HG03469 (cell line): ENCODE data around the gene RER1.

Experiments used
- ATAC-seq: cut with Tn5 transposase; IDR thresholded peaks from one replicate; pipeline ENCODE4 v1.9.1; 2021; ENCODE audit warnings: mild to moderate bottlenecking, moderate library complexity, moderate number of reproducible peaks; ENCODE audit not compliant: unreplicated experiment

The RER1 gene

DNA sequence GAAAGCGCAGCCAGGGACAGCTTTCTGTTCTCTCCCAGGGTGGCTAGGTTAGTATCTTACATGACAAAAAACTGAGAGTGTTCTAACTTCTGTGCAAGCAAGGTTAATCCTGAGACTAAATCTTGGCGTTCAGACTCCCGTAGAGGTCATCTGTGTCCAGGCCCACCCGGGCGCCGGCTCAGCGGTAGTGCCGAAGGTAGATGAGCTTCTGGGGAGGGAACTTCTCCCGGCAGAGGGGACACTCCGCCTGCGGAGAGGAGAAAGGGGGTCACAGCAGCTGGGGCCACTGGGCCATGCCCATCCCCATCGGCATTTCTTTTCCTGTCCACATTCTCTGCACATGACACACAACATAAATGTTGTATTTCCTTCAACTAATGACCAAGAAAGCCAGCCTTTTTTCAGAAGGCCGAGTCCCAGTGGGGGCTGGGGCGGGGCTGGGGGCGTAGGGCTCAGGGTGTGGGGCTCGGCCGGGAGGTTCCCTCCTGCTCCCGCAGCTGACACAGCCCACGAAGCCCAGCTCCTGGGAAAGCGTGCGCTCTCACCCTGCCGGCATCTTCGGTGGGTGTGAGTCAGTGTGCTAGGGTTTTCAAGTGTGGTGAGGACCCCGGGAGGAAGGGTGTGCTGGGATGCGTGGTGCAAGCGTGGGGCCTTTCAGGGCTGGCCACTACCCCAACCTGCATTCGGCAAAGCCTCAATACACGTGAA is 14.1 kb downstream of the RER1 start:
- ATAC-seq: no peak

GRCh38 chr1:2406451-2407041 is 14.9 kb downstream of the RER1 start:
- no peak for ATAC-seq

- no peak for ATAC-seq
Observed at GRCh38 chr1:2407166-2407990, 15.7 kb downstream of the RER1 start.

GRCh38 chr1:2407991-2408275 is 16.3 kb downstream of the RER1 start:
- no peak for ATAC-seq

- ATAC-seq: no peak
Observed at GRCh38 chr1:2408456-2408855, 16.8 kb downstream of the RER1 start.

DNA sequence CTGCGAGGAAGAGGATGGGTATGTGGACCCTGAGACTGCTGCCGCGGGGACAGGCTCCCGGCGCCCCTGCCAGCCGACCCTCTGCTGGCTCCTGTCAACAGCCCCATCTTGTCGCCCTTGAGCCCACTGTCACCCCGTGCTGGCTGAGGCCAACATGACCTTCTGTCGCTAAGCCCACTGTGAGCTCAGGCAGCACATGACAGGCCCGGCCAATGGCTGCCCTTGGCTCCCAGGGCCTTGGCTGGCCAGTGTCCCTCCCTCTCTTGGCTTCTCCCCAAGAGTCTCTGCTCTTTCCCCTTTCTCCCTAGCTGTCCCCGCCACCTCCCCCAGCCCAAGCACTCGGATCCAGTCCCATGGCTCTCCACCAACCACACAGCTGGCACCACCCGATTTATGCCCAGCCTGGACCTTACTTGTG is 17.2 kb downstream of the RER1 start:
- ATAC-seq: no peak

GRCh38 chr1:2409745-2410144 is 18.1 kb downstream of the RER1 start:
- ATAC-seq: no peak

GRCh38 chr1:2411801-2412394 is 20.3 kb downstream of the RER1 start:
- peak; percentile 15 for ATAC-seq

GRCh38 chr1:2412395-2412772 is 20.7 kb downstream of the RER1 start, which contains the start of gene PEX10:
Gene PEX10 (minus strand): TSS chr1:2412564. CDS start chr1:2412502, 62 bp downstream.
- ATAC-seq: peak; percentile 63

DNA sequence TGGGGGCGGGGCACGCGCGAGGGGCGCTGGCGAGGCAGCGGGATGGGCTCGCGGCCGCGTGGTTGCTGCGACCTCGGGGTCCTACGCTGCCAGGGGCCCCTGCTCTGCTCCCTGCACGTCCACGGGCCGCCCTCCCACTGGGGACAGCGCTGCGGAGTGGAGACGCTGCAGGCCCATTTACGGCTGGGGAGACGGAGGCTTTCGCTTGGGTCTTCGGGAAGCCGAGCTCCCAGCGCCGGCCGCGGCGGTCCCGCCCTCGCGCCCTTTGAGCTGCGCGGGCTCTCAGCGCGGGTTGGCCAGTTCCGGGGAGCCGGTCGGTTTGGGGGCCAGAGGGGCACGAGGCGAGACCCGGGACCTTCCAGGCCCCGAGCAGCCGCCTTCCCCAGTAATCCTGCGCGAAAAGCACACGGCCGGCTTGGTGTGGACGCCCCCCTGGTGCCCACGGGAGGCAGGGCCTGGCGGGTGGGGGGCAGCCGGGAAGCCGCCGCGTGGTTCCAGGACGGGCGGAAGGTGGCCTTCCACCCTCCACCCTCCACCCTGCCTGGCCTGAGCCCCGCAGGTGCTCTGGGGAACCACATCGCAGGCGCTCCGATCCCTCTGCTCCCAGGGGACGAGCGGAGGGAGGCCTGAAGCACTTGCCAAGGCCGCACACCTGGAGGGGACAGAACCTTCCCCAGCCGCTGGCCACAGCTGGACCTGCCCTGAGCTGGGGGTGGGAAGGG is 21.3 kb downstream of the RER1 start:
- peak; percentile 3 for ATAC-seq

GRCh38 chr1:2413495-2414296 is 22.1 kb downstream of the RER1 start:
- ATAC-seq: no peak

GRCh38 chr1:2414297-2414958 is 22.8 kb downstream of the RER1 start:
- no peak for ATAC-seq

- ATAC-seq: no peak
Observed at GRCh38 chr1:2415337-2415736, 23.7 kb downstream of the RER1 start.

- ATAC-seq: no peak
Observed at GRCh38 chr1:2415801-2416208, 24.2 kb downstream of the RER1 start.

GRCh38 chr1:2416403-2416802 is 24.8 kb downstream of the RER1 start:
- no peak for ATAC-seq

- no peak for ATAC-seq
Observed at GRCh38 chr1:2417083-2417832, 25.6 kb downstream of the RER1 start.

- ATAC-seq: no peak
Observed at GRCh38 chr1:2417833-2418225, 26.2 kb downstream of the RER1 start.

DNA sequence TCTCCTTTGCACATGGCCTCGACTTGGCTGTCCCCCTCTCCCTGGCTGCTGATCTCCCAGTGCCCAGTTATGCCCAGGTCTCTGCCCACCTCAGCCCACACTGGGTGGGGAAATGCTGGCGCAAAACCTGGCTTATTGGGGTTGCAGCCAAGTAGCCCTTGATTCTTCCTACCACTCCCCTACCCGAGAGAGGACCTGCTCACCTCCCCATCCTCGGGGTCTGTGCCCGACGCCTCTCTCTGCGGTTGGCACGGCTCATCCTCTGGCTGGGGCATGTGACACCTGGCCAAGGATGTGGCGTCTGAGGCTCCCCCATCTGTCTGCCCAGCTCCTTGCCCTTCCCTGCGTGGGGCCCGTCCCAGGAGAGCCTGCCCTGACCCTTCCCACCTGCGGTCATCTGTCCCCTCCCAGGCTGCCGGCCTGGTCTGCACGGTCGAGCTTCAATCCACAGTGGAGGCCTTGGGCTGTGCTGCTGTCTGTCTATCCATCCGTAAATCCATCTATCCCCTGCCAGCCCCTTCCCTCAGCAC is 27.2 kb downstream of the RER1 start:
- no peak for ATAC-seq

GRCh38 chr1:2419416-2419815 is 27.8 kb downstream of the RER1 start:
- no peak for ATAC-seq
